ENCODE data around the gene UGT1A5.

- TF ChIP-seq, protein P1, sequence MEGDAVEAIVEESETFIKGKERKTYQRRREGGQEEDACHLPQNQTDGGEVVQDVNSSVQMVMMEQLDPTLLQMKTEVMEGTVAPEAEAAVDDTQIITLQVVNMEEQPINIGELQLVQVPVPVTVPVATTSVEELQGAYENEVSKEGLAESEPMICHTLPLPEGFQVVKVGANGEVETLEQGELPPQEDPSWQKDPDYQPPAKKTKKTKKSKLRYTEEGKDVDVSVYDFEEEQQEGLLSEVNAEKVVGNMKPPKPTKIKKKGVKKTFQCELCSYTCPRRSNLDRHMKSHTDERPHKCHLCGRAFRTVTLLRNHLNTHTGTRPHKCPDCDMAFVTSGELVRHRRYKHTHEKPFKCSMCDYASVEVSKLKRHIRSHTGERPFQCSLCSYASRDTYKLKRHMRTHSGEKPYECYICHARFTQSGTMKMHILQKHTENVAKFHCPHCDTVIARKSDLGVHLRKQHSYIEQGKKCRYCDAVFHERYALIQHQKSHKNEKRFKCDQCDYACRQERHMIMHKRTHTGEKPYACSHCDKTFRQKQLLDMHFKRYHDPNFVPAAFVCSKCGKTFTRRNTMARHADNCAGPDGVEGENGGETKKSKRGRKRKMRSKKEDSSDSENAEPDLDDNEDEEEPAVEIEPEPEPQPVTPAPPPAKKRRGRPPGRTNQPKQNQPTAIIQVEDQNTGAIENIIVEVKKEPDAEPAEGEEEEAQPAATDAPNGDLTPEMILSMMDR (IDR thresholded peaks at IDR 0.05) = no peak
- TF ChIP-seq POLR2AphosphoS5 (IDR thresholded peaks at IDR 0.05; ENCODE audit: insufficient read depth in 1 of 2, low read depth in 1 of 2) (no peak), POLR2A (IDR thresholded peaks at IDR 0.05) (no peak)
These were observed 83.0 kb downstream of the UGT1A5 start for GRCh38 chr2:233795735-233796171.

Measured in vagina (tissue), 2 donors.